ENCODE measurements around the gene GRWD1.

GRWD1 gene

DNA sequence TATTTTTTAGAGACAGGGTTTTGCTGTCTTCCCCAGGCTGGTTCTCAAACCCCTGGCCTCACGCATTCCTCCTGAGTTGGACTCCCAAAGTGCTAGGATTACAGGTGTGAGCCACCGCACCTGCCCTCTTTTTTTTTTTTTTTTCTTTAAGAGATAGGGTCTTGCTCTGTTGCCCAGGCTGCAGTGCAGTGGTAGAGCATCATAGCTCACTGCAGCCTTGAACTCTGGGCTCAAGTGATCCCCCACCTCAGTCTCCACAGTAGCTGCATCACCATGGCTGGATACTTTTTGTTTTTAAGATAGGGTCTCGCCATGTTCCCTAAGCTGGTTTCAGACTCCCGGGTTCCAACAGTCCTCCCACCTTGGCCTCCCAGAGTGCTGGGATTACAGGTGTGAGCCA is 11.1 kb downstream of the GRWD1 start:
- no peak for DNase-seq (ENCODE audit: low spot score)

DNA sequence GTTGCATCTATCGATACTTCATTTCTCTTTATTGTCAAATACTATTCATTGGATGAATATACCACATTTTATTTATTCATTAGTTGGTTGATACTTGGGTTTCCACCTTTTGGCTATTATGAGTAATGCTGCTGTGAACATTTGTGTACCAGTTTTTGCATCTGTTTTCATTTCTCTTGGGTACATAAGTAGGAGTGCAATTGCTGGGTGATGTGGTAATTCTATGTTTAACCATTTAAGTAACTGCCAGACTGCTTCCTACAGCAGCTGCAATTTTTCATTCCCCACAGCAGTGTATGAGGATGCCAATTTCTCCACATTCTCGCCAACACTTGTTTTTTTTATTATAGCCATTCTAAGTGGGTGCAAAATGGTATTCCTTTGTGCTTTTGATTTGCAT is 12.2 kb downstream of the GRWD1 start:
- no peak for DNase-seq (ENCODE audit: low spot score)

- DNase-seq (ENCODE audit: low spot score) = no peak
Observed at GRCh38 chr19:48461651-48461981, 15.8 kb downstream of the GRWD1 start.

DNA sequence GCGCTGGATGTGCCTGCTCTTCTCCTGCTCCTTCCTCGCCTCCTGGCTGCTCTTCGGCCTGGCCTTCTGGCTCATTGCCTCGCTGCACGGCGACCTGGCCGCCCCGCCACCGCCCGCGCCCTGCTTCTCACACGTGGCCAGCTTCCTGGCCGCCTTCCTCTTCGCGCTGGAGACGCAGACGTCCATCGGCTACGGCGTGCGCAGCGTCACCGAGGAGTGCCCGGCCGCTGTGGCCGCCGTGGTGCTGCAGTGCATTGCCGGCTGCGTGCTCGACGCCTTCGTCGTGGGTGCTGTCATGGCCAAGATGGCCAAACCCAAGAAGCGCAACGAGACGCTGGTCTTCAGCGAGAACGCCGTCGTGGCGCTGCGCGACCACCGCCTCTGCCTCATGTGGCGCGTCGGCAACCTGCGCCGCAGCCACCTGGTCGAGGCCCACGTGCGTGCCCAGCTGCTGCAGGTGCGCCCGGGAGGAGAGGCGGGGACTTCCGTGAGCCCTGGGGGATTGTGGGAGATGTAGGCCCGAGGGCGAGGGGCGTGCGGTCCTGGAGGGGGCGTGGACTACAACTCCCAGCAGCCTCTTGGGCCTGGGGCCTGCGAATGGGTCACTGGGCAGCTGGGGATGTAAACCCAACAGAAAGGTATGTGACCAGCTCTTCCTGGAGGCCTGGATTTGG is 16.3 kb downstream of the GRWD1 start:
- DNase-seq (ENCODE audit: low spot score) = no peak

DNA sequence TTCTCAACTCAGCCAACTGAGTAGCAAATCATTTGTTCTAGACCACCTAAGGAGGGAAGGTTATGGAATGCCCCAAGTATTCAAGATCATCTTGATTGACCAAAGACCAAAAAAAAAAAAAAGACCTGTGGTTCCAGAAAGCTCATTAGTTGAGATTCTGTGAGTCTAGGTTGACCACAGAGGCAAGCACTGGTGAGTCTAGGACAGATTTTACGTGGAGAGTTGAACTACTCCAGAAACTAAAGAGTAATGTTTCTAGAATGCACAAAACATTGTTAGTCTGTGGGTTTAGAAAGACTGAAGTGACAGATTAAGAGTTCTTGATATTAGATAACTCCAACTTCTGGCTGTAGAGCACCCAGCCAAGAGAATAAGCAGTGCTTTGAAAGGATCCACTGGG is 19.4 kb downstream of the GRWD1 start:
- DNase-seq (ENCODE audit: low spot score) = no peak

- peak; percentile 63 for DNase-seq (ENCODE audit: low spot score)
Observed at GRCh38 chr19:48466561-48467325, 21.0 kb downstream of the GRWD1 start.

DNA sequence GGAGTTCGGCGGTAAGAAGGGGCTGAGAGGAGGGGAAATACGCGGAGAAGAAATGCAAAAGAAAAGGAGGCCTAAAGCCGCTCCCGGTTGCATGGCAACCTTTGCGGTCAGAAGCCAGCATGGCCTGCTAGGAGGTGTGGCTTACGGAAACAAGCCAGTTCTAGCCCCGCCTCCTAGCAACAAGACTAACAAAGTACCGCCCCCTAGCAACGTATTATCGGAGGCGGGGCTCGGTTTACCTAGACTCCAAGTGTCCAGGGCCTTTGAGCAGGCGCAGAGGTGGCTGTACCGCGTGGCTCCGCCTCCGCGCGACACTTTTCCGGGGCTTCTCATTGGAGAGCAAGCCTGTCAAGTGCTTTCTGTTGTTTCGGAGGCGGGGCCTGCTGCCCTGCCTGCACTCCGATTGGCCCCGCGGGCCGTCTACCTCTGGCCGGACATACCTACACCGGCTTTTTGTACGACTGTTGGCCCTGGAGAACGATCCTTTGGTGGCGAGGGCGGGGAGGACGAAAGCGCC is 23.0 kb downstream of the GRWD1 start:
- peak; percentile 99 for DNase-seq (ENCODE audit: low spot score)

- DNase-seq (ENCODE audit: low spot score) = peak; percentile 85
Observed at GRCh38 chr19:48469289-48469881, 23.6 kb downstream of the GRWD1 start, which contains the start of gene CYTH2. CYTH2 (plus strand) TSS chr19:48469369; CDS start chr19:48469508, 139 bp downstream.

DNA sequence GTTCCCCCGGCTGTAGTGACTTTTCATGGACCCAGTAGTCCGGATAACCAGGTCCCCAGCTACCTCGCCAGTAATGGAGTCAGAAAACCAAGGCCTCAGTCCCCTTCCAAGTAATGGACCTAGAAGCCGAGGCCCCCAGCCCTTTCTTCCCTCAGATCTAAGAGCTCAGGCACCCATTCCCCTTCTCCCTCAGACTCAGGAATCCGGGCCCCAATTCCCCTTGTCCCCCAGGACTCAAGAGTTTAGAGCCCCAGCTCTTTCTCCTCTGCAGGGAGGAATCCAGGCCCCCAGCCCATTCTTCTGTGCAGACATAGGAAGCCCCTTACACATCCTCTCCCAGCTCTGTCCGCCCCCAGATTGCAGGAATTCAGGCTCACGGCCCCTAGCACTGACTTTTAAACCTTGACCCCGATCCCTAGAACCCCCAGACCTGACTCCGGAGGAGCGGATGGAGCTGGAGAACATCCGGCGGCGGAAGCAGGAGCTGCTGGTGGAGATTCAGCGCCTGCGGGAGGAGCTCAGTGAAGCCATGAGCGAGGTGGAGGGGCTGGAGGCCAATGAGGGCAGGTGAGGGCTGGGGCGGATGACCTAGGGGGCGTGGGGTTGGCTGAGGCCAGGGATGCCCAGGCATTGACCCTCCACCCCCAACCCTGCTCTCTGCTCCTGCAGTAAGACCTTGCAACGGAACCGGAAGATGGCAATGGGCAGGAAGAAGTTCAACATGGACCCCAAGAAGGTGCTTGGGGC is 24.3 kb downstream of the GRWD1 start:
- DNase-seq (ENCODE audit: low spot score) = no peak

GRCh38 chr19:48470856-48471255 is 25.1 kb downstream of the GRWD1 start:
- DNase-seq (ENCODE audit: low spot score) = no peak

GRCh38 chr19:48471836-48472235 is 26.1 kb downstream of the GRWD1 start:
- no peak for DNase-seq (ENCODE audit: low spot score)

DNA sequence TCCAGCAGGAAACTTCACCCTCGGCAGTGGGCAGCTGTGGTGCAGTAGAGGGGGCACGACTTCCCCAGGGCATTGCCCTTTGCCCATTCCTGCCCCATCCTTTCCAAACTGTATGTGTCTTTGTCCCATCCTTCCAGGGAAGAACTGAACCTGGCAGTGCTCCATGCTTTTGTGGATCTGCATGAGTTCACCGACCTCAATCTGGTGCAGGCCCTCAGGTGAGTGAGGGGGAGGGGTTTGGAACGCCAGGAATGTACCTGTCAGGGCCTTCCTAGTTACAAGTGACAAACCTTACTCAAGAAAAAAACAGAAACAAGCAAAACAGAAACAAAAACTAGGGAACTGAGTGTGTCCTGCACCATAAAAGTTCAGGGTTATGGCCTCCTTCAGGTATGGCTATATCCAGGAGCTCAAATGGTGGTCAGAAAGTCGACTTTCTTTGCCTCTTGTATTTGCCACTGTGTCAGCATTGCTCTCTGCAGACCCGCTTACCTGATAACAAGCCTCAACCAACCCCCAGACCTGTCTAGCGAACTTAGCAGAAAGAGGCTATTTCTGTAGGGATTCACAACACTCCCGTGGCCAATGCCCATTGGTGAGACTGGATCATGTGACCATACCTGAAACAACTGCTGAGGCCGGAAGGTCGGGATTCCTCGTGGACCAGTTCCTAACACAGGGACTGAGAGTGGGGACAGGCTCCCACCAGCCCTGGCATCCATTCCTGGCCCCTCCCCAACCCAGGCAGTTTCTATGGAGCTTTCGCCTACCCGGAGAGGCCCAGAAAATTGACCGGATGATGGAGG is 27.6 kb downstream of the GRWD1 start:
- DNase-seq (ENCODE audit: low spot score) = no peak

DNA sequence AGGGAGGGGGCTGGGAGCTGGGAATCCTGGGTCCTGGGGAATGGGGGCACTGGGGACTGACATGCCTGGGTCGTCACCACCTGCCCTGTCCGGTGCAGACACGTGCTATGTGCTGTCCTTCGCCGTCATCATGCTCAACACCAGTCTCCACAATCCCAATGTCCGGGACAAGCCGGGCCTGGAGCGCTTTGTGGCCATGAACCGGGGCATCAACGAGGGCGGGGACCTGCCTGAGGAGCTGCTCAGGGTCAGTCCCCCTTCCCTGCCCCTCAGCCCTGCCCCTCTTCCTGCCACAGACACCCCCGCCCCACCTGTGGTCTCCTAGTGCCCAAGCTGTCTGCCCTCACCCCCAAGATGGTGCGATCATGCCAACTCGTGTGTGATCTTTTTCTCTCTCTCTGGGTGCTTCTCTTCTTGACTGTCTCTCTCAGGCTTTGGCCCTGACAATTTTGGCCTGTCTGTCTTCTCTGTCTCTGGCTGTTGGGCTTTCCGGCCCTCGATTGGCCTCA is 28.4 kb downstream of the GRWD1 start:
- DNase-seq (ENCODE audit: low spot score) = no peak

GRCh38 chr19:48475369-48476068 is 29.7 kb downstream of the GRWD1 start:
- no peak for DNase-seq (ENCODE audit: low spot score)

DNA sequence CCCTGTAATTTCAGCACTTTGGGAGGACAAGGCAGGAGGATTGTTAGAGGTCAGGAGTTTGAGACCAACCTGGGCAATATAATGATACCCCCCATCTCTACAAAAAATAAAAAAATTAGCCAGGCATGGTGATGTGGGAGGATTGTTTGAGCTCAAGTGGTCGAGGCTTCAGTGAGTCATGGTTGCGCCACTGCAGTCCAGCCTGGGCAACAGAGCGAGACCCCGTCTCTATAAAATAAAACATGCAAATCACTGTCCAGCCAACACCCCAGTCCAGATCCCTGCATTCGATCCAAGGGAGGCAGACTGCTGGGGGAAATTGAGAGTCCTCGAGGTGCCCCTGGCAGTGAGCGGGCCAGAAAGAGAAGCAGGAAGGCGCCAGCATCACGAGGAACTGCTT is 30.4 kb downstream of the GRWD1 start:
- no peak for DNase-seq (ENCODE audit: low spot score)

GRCh38 chr19:48477067-48477685 is 31.4 kb downstream of the GRWD1 start:
- no peak for DNase-seq (ENCODE audit: low spot score)

GRCh38 chr19:48477698-48478338 is 32.0 kb downstream of the GRWD1 start:
- no peak for DNase-seq (ENCODE audit: low spot score)

- no peak for DNase-seq (ENCODE audit: low spot score)
Observed at GRCh38 chr19:48478339-48479256, 32.8 kb downstream of the GRWD1 start.

DNA sequence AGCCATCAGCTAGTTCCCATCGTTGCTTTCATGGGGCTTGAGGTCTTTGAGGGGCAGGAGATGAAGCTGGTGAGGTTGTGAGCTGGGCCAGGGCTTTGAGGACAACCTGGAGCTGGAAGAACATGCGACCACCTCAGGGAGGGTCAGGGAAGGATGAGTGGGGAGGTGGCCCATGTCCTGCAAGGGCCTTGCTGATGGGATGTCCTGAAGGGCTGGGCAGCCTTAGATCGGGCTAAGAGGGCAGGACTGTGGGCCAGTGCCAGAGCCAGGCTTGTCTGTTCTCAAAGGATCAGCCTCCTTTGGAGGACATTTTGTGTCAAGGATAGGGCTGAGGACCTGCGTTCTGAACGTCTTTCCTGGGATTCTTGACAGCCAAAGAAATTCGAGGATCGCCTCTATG is 33.9 kb downstream of the GRWD1 start:
- DNase-seq (ENCODE audit: low spot score) = no peak

Data from hepatic stellate cell (primary cell).